BJ (cell line): ENCODE data around the gene STYX. TPM values are rescaled to one million over a fixed set of nuclear protein-coding genes. Genes with fewer than 3 reads are reported as not detected.

Source experiments
- CTCF ChIA-PET: fragments of 350-600 bp; formaldehyde crosslinking; extraction: SDS; loops from one replicate; lab custom pipeline; 2021; ENCODE audit warnings: antibody characterized with exemption, inconsistent platforms; lab: Yijun Ruan, JAX
- POLR2A ChIA-PET: fragments of 300-600 bp; sonication (Branson Sonifier 250); formaldehyde crosslinking; extraction: SDS; loops from one replicate; lab custom pipeline; 2021; ENCODE audit warnings: antibody characterized with exemption; lab: Charles Lee
- DNase-seq: peaks from one replicate; pipeline ENCODE4 v3.0.0-alpha.2; 2011; ENCODE audit warnings: low read depth
- H3K27me3 ChIP-seq: 2 replicates; pipeline ENCODE4 v1.6.0; 2011; ENCODE audit warnings: low read length; ENCODE audit not compliant: control insufficient read depth, insufficient read depth
- H3K36me3 ChIP-seq: 2 replicates; pipeline ENCODE4 v1.5.1; 2011; ENCODE audit warnings: low read length; ENCODE audit not compliant: control insufficient read depth, insufficient read depth
- H3K4me3 ChIP-seq: 2 replicates; pipeline ENCODE4 v1.5.1; 2011; ENCODE audit warnings: low read depth, mild to moderate bottlenecking, control low read depth, low read length
- polyA plus RNA-seq: library from polyadenylated mRNA; depleted of rRNA; stranded (reverse); fragments of >200 nt; gene quantifications from 2 replicates; pipeline ENCODE4 v1.2.3, GENCODE V29; 2011
- TF ChIP-seq, protein P1 (sequence below): IDR thresholded peaks from 2 replicates; pipeline ENCODE4 v1.5.1; 2011; ENCODE audit warnings: low read depth, mild to moderate bottlenecking, control low read depth, inconsistent platforms, low read length, moderate library complexity; ENCODE audit not compliant: insufficient read depth

STYX gene
- polyA plus RNA-seq, 1 experiment = 4.0 TPM

DNA sequence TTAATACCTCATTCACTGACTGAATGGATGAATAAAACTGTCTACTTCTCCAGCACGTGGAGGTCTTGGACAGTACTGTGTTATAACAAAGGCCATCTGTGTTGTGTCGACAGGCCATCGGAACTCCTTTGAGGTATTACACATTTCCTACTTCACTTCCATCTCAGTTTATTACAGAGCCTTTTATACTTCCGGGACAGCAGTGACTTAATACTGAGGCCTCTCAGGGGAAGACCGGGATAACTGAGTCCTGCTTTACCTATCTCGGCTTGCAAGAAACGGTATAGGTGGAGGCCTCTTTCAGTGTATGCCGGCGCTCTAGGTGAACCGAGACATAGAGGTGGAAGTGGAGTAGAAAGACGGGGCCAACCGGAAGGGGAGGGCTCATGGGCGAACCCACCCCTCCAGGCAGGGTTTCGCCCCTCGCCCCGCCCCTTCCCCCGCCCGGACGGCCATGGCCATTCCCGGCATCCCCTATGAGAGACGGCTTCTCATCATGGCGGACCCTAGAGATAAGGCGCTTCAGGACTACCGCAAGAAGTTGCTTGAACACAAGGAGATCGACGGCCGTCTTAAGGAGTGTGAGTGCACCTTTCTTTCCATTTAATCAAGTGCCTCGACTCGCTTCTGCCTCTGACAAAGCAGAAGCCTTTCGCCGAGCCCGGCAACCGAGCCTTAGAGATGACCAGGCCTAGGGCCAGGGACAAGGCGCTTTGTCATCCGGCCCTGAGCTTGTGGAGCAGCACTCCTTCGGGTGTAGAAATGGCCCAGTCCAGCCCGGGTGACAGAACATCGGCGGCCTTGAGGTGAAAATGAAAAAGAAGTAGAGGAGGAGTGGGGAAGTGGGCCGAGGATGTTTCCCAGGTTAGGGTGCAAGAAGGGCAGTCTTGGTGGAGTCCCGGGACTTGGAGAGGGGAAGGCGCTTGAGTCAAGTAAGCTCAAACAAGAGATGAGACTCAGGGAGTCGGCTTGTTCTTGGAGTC is 23.0 kb upstream of the STYX start, which contains the start of gene PSMC6:
Gene PSMC6, plus strand, starts transcription at position 477 of the 983 bp plus-strand sequence. Its CDS starts 20 bp downstream, at position 497.
- POLR2A ChIA-PET = interaction anchor here (0.5 to 0.7 kb wide), 3 partner anchors 25 to 231 kb away, joined by 3 to 20 read pairs (median 3); no protein-coding TSS in a partner anchor
- TF ChIP-seq, protein P1, sequence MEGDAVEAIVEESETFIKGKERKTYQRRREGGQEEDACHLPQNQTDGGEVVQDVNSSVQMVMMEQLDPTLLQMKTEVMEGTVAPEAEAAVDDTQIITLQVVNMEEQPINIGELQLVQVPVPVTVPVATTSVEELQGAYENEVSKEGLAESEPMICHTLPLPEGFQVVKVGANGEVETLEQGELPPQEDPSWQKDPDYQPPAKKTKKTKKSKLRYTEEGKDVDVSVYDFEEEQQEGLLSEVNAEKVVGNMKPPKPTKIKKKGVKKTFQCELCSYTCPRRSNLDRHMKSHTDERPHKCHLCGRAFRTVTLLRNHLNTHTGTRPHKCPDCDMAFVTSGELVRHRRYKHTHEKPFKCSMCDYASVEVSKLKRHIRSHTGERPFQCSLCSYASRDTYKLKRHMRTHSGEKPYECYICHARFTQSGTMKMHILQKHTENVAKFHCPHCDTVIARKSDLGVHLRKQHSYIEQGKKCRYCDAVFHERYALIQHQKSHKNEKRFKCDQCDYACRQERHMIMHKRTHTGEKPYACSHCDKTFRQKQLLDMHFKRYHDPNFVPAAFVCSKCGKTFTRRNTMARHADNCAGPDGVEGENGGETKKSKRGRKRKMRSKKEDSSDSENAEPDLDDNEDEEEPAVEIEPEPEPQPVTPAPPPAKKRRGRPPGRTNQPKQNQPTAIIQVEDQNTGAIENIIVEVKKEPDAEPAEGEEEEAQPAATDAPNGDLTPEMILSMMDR = no peak
- CTCF ChIA-PET = no interaction called here
- Histone ChIP-seq H3K27me3 (no peaks in the 10 kb centered on the region), H3K4me3 (peak within 1 kb of the TSS; percentile 76), H3K36me3 (no peaks in the 10 kb centered on the region)
- DNase-seq = peak; percentile 47

DNA sequence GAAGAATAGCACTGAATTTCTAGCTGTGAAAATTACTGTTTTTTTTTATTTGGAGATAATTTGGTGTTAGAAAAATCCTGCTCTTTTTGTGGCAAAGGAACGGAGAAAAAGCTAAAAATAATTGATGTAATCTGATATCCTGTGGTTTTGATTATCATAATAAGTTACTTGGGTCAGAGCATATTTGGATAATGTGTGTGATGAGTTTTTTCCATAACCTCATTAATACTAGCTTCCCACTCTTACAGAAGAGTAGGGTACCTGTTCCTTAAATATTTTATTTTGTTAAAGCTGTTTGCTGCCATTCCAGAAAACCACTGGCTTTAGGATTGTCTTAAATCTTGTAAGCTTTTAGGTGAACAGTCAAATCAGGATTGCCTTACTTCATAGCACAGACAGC is 18.3 kb upstream of the STYX start:
- H3K4me3 ChIP-seq = no peak overlapping the region
- DNase-seq = no peak
- TF ChIP-seq, protein P1 = no peak
- peaks cover 4% of the 10 kb centered on the region for H3K36me3 ChIP-seq
- POLR2A ChIA-PET = no interaction called here
- no peaks in the 10 kb centered on the region for H3K27me3 ChIP-seq
- CTCF ChIA-PET = interaction anchor here (1.3 kb wide), 1 partner anchor 9 kb away, joined by 3 read pairs; no protein-coding TSS in a partner anchor

DNA sequence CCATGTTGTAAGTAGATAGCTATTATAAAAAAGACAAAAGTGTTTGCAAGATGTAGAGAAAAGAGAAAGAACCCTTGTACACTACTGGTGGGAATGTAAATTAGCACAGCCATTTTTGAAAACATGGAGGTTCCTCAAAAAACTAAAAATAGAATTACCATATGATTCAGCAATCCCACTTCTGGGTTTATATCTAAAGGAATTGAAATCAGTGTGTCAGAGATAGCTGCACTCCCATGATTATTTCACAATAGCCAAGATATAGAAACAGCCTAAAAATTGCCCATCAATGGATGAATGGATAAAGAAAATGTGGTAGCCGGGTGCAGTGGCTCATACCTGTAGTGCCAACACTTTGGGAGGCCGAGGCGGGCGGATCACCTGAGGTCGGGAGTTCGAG is 13.8 kb upstream of the STYX start:
- DNase-seq = no peak
- POLR2A ChIA-PET = no interaction called here
- peaks cover 7% of the 10 kb centered on the region for H3K36me3 ChIP-seq
- H3K27me3 ChIP-seq = no peaks in the 10 kb centered on the region
- H3K4me3 ChIP-seq = no peak overlapping the region
- TF ChIP-seq, protein P1 = no peak
- CTCF ChIA-PET = no interaction called here

DNA sequence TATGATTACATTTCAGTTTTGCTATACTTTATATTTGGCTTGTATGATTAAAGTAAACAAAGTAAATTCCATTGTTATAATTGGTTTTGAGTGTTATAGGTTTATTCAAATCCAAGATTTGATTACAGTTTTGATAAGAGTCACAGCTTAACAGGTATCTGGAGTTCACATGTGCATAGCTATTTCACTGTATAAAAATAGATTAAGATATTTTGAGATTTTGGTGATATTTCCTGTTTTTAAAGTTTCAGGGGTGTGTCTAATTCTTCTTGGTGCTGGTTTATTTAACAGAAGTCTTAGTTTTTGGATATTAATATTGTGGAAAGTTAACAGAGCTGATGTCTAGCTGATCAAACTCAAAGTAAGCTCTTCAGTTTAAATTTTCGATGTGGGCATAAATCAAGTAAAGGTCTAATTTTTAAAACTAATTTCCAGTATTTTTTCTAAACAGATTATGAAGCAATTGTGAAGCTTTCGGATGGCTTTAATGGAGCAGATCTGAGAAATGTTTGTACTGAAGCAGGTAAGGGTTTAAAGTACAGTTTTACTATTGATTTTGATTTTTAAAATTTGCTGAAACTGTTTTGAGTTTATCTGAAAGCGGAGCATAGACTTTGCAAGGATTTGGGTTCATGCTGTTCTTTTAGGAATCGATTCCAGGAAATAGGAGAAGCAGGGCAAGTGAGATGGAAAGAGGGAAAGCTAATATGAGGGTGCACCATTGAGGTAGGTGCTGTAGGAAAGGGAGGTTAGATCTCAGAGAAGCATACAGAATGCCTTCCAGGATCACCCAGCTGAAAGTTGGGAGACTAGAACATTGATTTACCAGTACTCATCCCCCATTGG is 6.2 kb upstream of the STYX start:
- Histone ChIP-seq H3K36me3 (peaks cover 12% of the 10 kb centered on the region), H3K27me3 (no peaks in the 10 kb centered on the region), H3K4me3 (no peak overlapping the region)
- ChIA-PET CTCF (interaction anchor here (0.6 to 1.6 kb wide), 3 partner anchors 15 to 458 kb away, joined by 3 to 4 read pairs (median 3); no protein-coding TSS in a partner anchor), POLR2A (no interaction called here)
- no peak for DNase-seq
- TF ChIP-seq, protein P1 = no peak
